Dermis lymphatic vessel endothelial cell (primary cell): ENCODE results near the gene NMBR. TPM values are rescaled to one million over a fixed set of nuclear protein-coding genes. Genes with fewer than 3 reads are reported as not detected.

Source experiments
- total RNA-seq: library from RNA; depleted of rRNA; stranded (reverse); fragments of >200 nt; gene quantifications from 2 replicates; pipeline ENCODE4 v1.2.1, GENCODE V29; 2014

The NMBR gene
- not detected in 2 replicates for total RNA-seq

DNA sequence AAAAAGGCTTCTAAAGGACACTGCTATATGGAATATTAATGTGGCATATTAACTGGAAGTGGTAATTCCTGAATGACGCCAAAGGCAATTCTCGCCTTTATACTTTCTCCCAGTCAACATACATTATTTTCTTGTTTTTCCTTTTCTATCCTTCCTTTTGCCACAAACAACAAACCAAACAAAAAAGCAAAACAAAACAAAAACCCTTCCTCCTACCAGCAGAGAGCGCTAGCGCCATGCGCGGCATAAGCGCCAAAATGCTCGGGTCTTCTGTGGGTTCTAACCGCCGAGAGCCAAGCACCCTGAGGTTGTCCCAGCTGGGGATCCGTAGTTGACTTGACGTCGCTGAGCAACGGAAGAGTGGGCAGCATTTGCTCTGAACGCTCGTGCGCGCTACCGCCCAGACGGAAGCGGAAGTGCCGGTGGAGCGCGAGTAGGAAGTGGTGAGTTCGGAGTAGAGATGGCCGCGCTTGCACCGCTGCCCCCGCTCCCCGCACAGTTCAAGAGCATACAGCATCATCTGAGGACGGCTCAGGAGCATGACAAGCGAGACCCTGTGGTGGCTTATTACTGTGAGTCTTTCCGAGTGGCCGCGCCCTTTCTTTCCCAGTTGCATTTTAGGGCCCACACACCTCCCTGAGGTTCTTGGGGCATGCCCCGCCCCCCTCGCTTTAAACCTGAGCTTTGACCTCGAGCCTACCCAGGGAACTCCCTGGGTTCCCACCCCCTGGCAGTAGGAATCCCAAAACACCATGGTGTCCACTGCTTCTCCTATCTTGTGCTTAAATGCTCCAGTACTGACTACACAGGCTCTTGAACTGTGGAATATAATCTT, at the start of gene NMBR, which contains the start of gene VTA1:
NMBR (minus strand) TSS at position 295 of the 835 bp plus-strand sequence. CDS start 58,464 bp downstream, outside the sequence.
VTA1 (plus strand) TSS at position 436 of the 835 bp plus-strand sequence; CDS start at position 461, 25 bp downstream.

GRCh38 chr6:142132625-142133024, 14.3 kb downstream of the NMBR start, which contains the start of gene GJE1:
Gene GJE1 (plus strand): TSS chr6:142132925. CDS start chr6:142133159, 234 bp downstream.

Other genes with a start within 250 kb of the NMBR start
- not detected in 2 replicates for gene GJE1, start 14.2 kb downstream of the NMBR start, total RNA-seq
- gene VTA1, start 141 bp upstream of the NMBR start, total RNA-seq, result 23.3 and 31.4 TPM in 2 replicates
- 0.69 and 1.8 TPM in 2 replicates for gene ADGRG6, start 154.9 kb upstream of the NMBR start, total RNA-seq